Smooth muscle cell (in vitro differentiated cells): ENCODE results near the gene ANKDD1B. TPM values are rescaled to one million over a fixed set of nuclear protein-coding genes. Genes with fewer than 3 reads are reported as not detected.
A peak's percentile ranks its signal among the peaks of the same experiment; 100 is the strongest.

Experiments used
- DNase-seq: peaks from one replicate; lab custom pipeline; 2025; ENCODE audit not compliant: unreplicated experiment; lab: John Stamatoyannopoulos, UW
- H2AFZ ChIP-seq: fragments of 200-600 bp; sonication (generic); 2 replicates; pipeline ENCODE4 v1.6.0; 2016; ENCODE audit warnings: antibody characterized with exemption, low read depth, mild to moderate bottlenecking
- H3F3A ChIP-seq: fragments of 200-600 bp; sonication (generic); 2 replicates; pipeline ENCODE4 v1.6.0; 2017; ENCODE audit warnings: antibody characterized with exemption, low read depth
- H3K27ac ChIP-seq: fragments of 200-600 bp; sonication (generic); 2 replicates; pipeline ENCODE4 v1.5.1; 2016; ENCODE audit warnings: low read depth, mild to moderate bottlenecking
- H3K27me3 ChIP-seq: fragments of 200-600 bp; sonication (generic); 2 replicates; pipeline ENCODE4 v1.6.1; 2016; ENCODE audit warnings: low read depth, mild to moderate bottlenecking
- H3K36me3 ChIP-seq: fragments of 200-600 bp; sonication (generic); 2 replicates; pipeline ENCODE4 v1.5.1; 2016; ENCODE audit warnings: low read depth
- H3K4me1 ChIP-seq: fragments of 200-600 bp; sonication (generic); 2 replicates; pipeline ENCODE4 v1.5.1; 2016; ENCODE audit warnings: low read depth
- H3K4me2 ChIP-seq: fragments of 200-600 bp; sonication (generic); 2 replicates; pipeline ENCODE4 v1.6.0; 2016; ENCODE audit warnings: mild to moderate bottlenecking
- H3K4me3 ChIP-seq: fragments of 200-600 bp; sonication (generic); 2 replicates; pipeline ENCODE4 v1.5.1; 2016; ENCODE audit warnings: mild to moderate bottlenecking
- H3K79me2 ChIP-seq: fragments of 200-600 bp; sonication (generic); 2 replicates; pipeline ENCODE4 v1.6.0; 2016; ENCODE audit warnings: low read depth, mild to moderate bottlenecking
- H3K9ac ChIP-seq: fragments of 200-600 bp; sonication (generic); 2 replicates; pipeline ENCODE4 v1.6.0; 2016; ENCODE audit warnings: low read depth
- H3K9me3 ChIP-seq: fragments of 200-600 bp; sonication (generic); replicated peaks from 2 replicates; pipeline ENCODE4 v1.5.1; 2016; ENCODE audit warnings: low read depth
- H4K20me1 ChIP-seq: fragments of 200-600 bp; sonication (generic); 2 replicates; pipeline ENCODE4 v1.6.0; 2016; ENCODE audit warnings: low read depth
- CTCF ChIP-seq: fragments of 200-600 bp; sonication (generic); IDR thresholded peaks from 2 replicates; pipeline ENCODE4 v1.5.1; 2017; ENCODE audit warnings: borderline replicate concordance, mild to moderate bottlenecking, antibody characterized with exemption; ENCODE audit not compliant: insufficient read depth, poor library complexity, severe bottlenecking
- WGBS: methylation state at CpG from one replicate; pipeline ENCODE4 v1.1.7; 2016; ENCODE audit warnings: low lambda C conversion rate; 5-methylcytosine and 5-hydroxymethylcytosine counted together
- polyA plus RNA-seq: library from polyadenylated mRNA; unstranded; fragments of >200 nt; fragmentation: Nextera tagmentation; extraction: Ambion mirVana; gene quantifications from 2 replicates; pipeline ENCODE4 v1.2.1, GENCODE V29; 2016
- total RNA-seq: library from RNA; depleted of rRNA; stranded (reverse); fragments of >200 nt; gene quantifications from 2 replicates; pipeline ENCODE4 v1.2.3, GENCODE V29; 2014

ANKDD1B gene
- total and polyA plus RNA-seq, 2 experiments from 2014 or later, result 0.18 TPM; not detected in 1

GRCh38 chr5:75710637-75711036, 99.4 kb downstream of the ANKDD1B start:
- Histone ChIP-seq H3K79me2 (peaks cover 8% of the 10 kb centered on the region), H3K36me3 (no peaks in the 10 kb centered on the region), H3K27ac (no peak overlapping the region), H3K4me1 (no peaks in the 10 kb centered on the region), H2AFZ (no peak overlapping the region), H3K27me3 (no peaks in the 10 kb centered on the region), H3F3A (no peaks in the 10 kb centered on the region), H3K9ac (no peak overlapping the region), H3K4me2 (no peak overlapping the region), H4K20me1 (no peaks in the 10 kb centered on the region), H3K4me3 (no peak overlapping the region), H3K9me3 (no peaks in the 10 kb centered on the region)
- TF ChIP-seq CTCF, result no peak
- 96% methylated on average over 1 of the region's 1 CpG for WGBS
- DNase-seq, result no peak

- no peak for DNase-seq
- no peak overlapping the region for H3K9ac ChIP-seq
- no peaks in the 10 kb centered on the region for H4K20me1 ChIP-seq
- H3K27ac ChIP-seq, result no peak overlapping the region
- peaks cover 3% of the 10 kb centered on the region for H3K4me1 ChIP-seq
- no peak overlapping the region for H3K4me3 ChIP-seq
- TF ChIP-seq CTCF, result no peak
- no peaks in the 10 kb centered on the region for H3K9me3 ChIP-seq
- H3K4me2 ChIP-seq, result no peak overlapping the region
- H2AFZ ChIP-seq, result no peak overlapping the region
- H3F3A ChIP-seq, result no peaks in the 10 kb centered on the region
- H3K36me3 ChIP-seq, result no peaks in the 10 kb centered on the region
- 98% methylated on average over 1 of the region's 1 CpG for WGBS
- H3K27me3 ChIP-seq, result no peaks in the 10 kb centered on the region
- H3K79me2 ChIP-seq, result peaks cover 13% of the 10 kb centered on the region
These were observed 99.9 kb downstream of the ANKDD1B start for GRCh38 chr5:75711151-75711550.

DNA sequence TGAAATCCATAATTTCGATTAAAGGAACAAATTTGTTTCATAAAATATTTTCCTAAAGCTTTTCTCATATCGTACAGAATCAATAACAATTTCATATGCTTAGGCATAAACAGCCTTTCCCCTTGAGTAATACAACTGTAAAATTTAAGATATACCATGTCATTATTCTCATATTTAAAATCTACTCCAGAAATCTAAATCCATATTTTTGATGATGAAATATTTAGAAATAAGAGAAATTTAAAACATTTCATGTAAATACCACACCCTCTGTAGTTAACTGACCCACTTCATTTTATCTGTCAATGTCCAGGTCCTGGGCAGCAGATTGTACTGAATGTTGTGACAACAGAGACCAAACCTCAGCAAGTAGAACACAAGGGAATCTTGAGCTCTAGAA, 100.8 kb downstream of the ANKDD1B start:
- no peak overlapping the region for H2AFZ ChIP-seq
- H3K27ac ChIP-seq, result no peak overlapping the region
- no peaks in the 10 kb centered on the region for H3K36me3 ChIP-seq
- no peaks in the 10 kb centered on the region for H4K20me1 ChIP-seq
- H3K4me3 ChIP-seq, result no peak overlapping the region
- WGBS, result 95% methylated on average over 2 of the region's 2 CpGs
- no peaks in the 10 kb centered on the region for H3F3A ChIP-seq
- no peaks in the 10 kb centered on the region for H3K27me3 ChIP-seq
- TF ChIP-seq CTCF, result no peak
- H3K4me1 ChIP-seq, result peaks cover 7% of the 10 kb centered on the region
- H3K9me3 ChIP-seq, result no peaks in the 10 kb centered on the region
- H3K9ac ChIP-seq, result no peak overlapping the region
- H3K4me2 ChIP-seq, result no peak overlapping the region
- peaks cover 13% of the 10 kb centered on the region for H3K79me2 ChIP-seq
- no peak for DNase-seq

- no peak for TF ChIP-seq CTCF
- Histone ChIP-seq H3K4me1 (peaks cover 7% of the 10 kb centered on the region), H3K27me3 (no peaks in the 10 kb centered on the region), H3K27ac (peak overlapping the region; percentile 53), H2AFZ (peak overlapping the region; percentile 93), H4K20me1 (no peaks in the 10 kb centered on the region), H3K36me3 (no peaks in the 10 kb centered on the region), H3F3A (no peaks in the 10 kb centered on the region), H3K4me3 (peak overlapping the region; percentile 75), H3K4me2 (peak overlapping the region; percentile 87), H3K9me3 (no peaks in the 10 kb centered on the region), H3K9ac (peak overlapping the region; percentile 49), H3K79me2 (peaks cover 13% of the 10 kb centered on the region)
- DNase-seq, result no peak
- WGBS, result 2% methylated on average over 7 of the region's 7 CpGs
These were observed 105.4 kb downstream of the ANKDD1B start for GRCh38 chr5:75716715-75717081.
